GM21825 (cell line): ENCODE data around the gene COL4A3.

Source experiments
- ATAC-seq: cut with Tn5 transposase; IDR thresholded peaks from one replicate; pipeline ENCODE4 v1.9.1; 2021; ENCODE audit warnings: mild to moderate bottlenecking, moderate library complexity; ENCODE audit not compliant: unreplicated experiment

COL4A3 gene

DNA sequence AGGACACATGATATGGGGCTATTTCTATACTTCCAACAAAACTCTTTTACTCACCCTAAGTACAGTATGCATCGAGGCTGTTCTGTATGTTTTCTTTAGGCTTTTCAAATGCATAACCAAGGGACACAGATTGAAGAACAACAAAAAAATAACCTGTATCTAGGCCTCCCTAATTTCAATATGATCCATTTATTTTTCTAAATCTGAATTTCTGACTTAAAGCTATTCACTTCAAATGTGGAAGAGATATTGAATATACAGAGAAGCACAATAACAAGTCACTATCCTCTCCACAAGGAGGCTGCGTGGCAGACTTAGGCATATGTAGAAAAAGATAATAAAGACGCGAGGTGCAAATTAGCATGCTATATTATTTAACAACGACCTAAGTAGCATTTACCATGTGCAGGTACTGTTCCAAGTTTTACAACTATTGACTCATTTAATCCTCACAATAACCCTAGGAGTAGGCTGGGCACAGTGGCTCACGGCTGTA, 121.4 kb downstream of the COL4A3 start:
- ATAC-seq, result no peak

DNA sequence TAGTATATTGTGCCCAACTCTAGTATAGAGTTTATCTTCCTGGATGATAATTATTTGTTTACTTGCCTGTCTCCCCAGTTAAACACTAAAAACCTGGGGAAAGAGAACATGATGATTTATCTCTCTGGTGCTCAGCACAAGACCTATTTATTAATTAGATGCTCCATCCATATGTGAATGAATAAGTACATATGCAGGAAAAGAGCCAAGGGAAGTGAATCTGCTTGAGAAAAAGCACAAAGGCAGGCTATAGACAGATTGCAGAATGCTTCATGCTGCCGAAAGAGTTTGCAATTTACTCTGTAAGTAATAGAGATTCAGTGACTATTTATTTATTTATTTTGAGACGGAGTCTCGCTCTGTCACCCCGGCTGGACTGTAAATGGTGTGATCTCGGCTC, 123.3 kb downstream of the COL4A3 start:
- no peak for ATAC-seq

GRCh38 chr2:227292314-227292713, 127.9 kb downstream of the COL4A3 start:
- no peak for ATAC-seq

DNA sequence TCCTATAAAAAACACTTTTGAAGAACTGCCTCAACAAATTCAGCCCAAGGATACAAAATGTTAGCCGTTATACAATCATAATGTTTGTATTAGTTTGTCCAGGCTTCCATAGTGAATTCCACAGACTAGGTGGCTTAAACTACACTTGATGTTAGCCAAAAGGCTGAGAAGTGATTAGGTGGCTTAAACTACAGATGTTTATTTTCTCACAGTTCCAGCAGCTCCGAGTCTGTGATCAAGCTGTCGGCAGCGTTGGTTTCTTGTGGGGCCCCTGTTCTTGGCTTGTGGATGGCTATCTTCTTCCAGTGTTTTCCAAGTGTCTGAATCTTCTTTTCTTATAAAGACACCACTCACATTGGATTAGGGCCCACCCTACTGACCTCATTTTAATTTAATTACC, 129.1 kb downstream of the COL4A3 start:
- ATAC-seq, result no peak

DNA sequence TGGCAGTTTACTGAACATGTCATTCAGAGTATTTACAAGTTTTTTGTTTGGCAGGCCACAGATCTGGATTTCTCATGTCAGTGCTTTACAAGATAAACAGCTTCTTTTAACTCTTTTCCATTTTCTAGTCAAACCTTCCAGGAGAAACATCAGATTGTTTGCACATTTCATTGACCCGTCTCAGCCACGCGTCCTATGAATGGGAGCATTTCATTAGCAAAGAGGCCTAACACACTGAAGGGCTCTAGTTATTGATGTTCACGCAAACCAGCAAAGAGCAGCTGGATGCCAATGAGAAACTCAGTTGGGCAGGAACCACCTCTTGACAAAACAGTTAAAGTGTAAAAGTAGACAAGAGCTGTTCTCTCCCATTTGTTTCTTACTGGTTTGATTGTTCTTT, 131.4 kb downstream of the COL4A3 start:
- ATAC-seq, result no peak

GRCh38 chr2:227296671-227297405, 132.4 kb downstream of the COL4A3 start:
- no peak for ATAC-seq

DNA sequence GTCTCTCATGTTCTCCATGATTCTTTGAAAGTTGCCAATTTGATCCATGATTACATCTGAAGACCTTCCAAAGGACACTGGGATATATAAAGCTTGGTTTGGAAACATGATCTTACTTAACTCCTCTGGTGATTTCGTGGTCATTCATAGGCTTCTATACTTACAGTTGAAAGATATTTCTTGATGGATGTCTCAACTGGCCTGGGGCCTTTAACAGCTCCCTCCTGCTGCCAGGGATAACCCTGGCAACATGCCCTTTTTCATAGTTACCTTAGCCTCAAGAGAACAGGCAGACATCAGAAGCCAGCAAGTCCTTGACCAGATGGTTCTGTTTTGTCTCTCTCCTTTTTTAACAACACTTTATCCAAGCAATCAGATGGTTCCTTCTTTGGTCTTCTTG, 137.1 kb downstream of the COL4A3 start:
- no peak for ATAC-seq

GRCh38 chr2:227308784-227309183, 144.4 kb downstream of the COL4A3 start:
- ATAC-seq, result peak; percentile 81

GRCh38 chr2:227310756-227311110, 146.3 kb downstream of the COL4A3 start:
- no peak for ATAC-seq

- ATAC-seq, result no peak
These were observed 147.6 kb downstream of the COL4A3 start for GRCh38 chr2:227311861-227312506.

- no peak for ATAC-seq
These were observed 148.2 kb downstream of the COL4A3 start for GRCh38 chr2:227312579-227312978.

- no peak for ATAC-seq
These were observed 148.9 kb downstream of the COL4A3 start for GRCh38 chr2:227313310-227313709.

DNA sequence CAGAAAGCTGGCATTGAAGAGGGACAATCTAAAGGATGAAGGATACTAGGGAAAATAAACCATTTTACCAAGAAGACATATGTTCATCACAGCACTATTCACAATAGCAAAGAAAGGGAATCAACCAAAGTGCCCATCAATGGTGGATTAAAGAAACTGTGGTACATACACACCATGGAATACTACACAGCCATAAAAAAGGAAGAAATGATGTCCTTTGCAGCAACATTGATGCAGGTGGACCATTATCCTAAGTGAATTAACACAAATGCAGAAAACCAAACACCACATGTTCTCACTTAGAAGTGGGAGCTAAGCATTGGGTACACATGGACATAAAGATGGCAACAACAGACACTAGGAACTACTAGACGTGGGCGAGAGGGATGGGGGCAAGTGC, 153.4 kb downstream of the COL4A3 start:
- no peak for ATAC-seq

DNA sequence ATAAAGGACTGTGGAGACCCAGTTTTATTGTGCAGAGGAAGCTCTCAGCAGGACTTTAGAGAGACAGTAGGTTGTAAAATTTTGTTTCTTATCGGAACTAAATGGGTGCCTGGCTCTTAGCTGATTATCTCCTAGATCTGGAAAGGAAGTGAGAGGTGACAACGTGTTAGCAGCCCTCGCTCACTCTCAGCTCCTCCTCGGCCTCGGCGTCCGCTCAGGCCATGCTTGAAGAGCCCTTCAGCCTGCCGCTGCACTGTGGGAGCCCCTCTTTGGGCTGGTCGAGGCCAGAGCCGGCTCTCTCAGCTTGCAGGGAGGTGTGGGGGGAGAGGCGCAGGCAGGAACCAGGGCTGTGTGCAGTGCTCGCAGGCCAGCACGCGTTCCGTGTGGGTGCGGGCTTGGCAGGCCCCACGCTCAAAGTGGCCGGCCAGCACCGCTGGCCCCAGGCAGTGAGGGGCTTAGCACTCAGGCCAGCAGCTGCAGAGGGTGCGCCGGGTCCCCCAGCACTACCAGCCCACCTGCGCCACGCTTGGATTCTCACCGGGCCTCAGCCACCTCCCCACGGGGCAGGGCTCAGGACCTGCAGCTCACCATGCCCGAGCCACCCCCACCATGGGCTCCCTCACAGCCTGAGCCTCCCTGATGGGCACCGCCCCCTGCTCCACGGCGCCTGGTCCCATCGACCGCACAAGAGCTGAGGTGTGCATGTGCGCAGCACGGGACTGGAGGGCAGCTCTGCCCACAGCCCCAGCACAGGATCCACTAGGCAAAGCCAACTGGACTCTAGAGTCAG, 156.1 kb downstream of the COL4A3 start:
- ATAC-seq, result no peak

DNA sequence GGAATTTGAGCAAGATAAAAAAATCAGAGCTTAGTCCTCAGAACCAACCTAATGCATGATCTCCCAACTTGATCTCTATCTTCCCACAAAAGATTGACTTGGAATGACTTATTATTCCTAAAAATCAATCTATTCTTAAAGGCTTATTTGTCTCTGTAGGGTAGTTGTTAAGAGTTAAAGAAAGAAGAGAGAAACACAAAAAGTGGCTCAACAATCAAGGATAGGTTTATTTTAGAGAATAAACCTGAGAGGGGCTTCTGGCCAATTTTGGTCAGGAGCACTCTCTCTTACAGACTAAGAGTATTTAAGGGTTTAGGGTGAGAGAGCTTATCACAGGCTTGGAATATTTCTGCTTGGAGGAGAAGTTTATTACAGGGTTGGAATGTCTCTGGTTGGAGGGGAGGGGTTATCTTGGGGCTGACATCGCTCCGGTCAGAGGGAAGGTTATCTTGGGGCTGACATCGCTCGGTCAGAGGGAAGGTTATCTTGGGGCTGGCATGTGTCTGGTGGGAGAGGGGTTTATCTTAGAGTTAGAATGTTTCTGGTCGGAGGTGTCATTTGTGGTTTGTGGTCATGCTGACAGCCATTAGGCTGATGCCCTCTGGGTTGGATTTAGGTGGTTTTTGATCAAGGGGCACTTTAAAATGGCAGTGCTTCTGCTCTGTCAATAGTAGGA, 158.2 kb downstream of the COL4A3 start:
- no peak for ATAC-seq

DNA sequence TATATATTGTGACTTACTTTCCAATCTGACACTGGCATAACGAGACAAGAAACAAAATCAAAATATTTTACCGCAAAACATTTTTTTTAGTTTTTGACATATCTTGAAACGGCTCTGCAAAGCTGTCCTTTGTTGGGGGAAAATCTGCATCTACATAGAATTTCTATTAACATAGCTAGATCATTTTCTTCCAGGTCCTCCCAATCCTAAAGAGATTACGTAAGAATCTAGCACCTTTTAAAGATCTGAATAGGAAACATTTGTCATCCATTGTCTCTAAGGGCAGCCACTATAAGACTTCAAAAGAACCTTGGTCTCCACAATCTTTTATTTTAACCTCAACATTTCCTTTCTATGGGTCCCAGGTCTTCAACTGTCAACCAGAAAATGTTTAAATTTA, 159.4 kb downstream of the COL4A3 start:
- ATAC-seq, result no peak

DNA sequence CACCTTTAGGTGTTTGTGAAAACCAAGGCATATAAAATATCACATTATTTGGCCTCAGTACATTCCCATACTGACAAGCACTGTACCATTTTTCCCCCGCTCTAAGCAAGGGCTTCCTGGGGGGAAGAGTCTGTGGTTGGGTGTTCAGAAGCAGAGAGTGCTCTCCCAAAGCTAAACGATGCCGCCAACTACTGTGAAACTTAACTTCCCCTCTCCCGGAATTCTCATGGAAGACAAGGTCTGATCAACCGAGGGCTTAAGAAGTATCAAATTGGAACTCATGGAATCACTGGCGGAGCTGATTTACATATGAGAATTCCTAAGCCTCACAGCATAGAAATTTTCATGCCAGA, 160.2 kb downstream of the COL4A3 start:
- ATAC-seq, result peak; percentile 14

DNA sequence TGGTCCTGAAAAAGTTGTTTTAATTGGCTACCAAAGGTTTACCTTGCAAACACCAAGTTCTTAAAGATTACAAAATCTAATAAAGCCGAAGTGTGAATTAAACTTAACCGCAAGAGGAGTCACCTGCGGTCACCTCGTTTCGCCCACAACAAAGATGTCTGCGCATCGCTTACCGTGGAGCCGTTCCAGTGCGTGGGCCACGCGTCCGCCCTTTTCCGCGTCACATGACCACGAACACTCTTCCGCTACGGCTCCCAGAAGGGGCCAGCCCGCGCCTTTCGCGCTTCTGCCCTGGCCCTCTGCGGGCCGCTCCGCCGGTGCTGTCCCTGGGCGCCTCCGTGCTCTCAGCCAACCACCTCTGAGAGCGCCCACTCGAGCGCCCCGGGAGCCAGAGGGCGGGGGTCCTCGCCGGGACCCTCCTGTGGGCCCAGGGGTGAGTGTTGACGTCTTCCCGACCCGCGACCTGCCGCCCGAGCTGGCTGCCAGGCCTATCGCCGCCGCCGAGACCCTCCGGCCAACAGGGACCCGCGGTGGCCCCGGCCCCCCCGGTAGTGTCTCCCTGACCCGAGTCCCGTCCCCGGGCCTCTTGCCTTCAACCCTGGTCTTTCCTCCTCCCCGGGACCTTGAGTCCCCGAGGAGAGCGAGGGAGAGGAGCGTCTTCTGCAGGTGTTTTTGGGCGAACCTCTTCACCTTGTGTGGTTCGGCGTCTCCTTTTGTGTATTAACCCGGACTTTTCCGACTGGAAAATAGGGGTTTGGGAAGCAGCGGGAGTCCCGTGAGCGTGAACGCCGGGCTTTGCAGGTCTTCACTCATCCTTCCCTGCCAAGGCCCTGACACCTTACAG, 160.8 kb downstream of the COL4A3 start, which contains the start of gene MFF:
TSS of gene MFF (plus strand) at position 257 of the 844 bp plus-strand sequence. CDS start 5,415 bp downstream, outside the sequence.
- peak; percentile 97 for ATAC-seq

GRCh38 chr2:227325839-227326195, 161.4 kb downstream of the COL4A3 start:
- ATAC-seq, result peak; percentile 13

DNA sequence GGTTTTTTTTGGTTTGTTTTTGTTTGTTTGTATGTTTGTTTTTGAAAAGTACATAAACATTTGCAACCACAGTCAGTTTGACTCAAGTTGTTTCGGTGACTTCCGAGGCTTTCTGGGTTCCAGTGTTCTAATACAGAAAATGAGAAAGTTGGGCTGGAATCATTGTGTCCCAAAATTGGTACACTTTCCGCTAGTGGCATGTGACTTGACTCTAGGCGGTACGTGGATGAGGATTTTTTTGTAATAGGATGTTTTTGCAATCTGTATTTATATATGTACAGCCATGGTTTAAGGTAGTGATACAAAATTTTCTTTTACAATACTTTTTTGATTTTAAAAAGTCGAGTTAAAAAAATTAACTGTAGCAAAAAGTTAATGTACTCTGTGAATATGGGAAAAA, 162.4 kb downstream of the COL4A3 start:
- no peak for ATAC-seq
